ENCODE results near the gene TBC1D30. TPM values are rescaled to one million over a fixed set of nuclear protein-coding genes. Genes with fewer than 3 reads are reported as not detected.
A peak's percentile ranks its signal among the peaks of the same experiment; 100 is the strongest.

TBC1D30 gene
- total and polyA plus RNA-seq, 9 of the 15 experiments (the other 6 are each of a cell fraction or from before 2014, with no cell fraction given): 0.07 to 0.55 (median 0.20) TPM; not detected in 1

DNA sequence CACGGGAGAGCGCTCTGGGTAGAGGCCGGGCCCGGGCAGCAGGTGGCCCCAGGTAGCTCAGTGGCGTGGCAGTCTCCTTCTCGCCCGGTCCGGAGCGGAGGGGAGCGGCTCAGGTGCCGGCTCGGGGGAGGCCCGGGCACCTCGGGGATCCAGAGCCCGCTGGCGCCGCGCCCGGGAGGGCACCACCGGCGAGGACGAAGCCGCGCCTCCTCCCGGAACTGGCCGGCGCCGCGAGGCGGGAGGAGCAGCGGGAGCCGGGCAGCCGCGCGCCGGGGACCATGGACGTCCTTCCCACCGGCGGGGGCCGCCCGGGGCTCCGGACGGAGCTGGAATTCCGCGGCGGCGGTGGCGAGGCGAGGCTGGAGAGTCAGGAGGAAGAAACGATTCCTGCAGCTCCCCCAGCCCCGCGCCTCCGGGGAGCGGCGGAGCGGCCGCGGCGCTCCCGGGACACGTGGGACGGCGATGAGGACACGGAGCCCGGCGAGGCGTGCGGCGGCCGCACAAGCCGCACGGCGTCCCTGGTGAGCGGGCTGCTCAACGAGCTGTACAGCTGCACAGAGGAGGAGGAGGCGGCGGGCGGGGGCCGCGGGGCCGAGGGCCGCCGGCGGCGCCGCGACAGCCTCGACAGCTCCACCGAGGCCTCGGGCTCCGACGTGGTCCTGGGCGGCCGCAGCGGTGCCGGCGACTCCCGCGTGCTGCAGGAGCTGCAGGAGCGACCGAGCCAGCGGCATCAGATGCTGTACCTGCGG, 43.7 kb upstream of the TBC1D30 start (continued):
- TF ChIP-seq, protein P1, sequence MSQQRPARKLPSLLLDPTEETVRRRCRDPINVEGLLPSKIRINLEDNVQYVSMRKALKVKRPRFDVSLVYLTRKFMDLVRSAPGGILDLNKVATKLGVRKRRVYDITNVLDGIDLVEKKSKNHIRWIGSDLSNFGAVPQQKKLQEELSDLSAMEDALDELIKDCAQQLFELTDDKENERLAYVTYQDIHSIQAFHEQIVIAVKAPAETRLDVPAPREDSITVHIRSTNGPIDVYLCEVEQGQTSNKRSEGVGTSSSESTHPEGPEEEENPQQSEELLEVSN (IDR thresholded peaks at IDR 0.05; ENCODE audit: borderline replicate concordance in 1 of 2, extremely low read depth in 1 of 2, insufficient read depth in 1 of 2, insufficient read length in 1 of 2, low read depth in 1 of 2, low read length in 1 of 2, poor library complexity in 1 of 2, severe bottlenecking in 1 of 2): peak in 1 of 2 experiments; percentile 73
- TF ChIP-seq MCM3 (IDR thresholded peaks at IDR 0.05) (no peak), NR1H2 (CRISPR knock-in tag; IDR thresholded peaks at IDR 0.05) (no peak)
- TF ChIP-seq, protein P2, sequence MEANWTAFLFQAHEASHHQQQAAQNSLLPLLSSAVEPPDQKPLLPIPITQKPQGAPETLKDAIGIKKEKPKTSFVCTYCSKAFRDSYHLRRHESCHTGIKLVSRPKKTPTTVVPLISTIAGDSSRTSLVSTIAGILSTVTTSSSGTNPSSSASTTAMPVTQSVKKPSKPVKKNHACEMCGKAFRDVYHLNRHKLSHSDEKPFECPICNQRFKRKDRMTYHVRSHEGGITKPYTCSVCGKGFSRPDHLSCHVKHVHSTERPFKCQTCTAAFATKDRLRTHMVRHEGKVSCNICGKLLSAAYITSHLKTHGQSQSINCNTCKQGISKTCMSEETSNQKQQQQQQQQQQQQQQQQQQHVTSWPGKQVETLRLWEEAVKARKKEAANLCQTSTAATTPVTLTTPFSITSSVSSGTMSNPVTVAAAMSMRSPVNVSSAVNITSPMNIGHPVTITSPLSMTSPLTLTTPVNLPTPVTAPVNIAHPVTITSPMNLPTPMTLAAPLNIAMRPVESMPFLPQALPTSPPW (CRISPR knock-in tag; IDR thresholded peaks at IDR 0.05): 0 out of 2 replicates have a peak, but pooled peaks have one; percentile 16
- TF ChIP-seq, protein P3, sequence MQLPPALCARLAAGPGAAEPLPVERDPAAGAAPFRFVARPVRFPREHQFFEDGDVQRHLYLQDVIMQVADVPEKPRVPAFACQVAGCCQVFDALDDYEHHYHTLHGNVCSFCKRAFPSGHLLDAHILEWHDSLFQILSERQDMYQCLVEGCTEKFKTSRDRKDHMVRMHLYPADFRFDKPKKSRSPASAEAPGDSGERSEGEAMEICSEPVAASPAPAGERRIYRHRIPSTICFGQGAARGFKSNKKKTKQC (CRISPR knock-in tag; IDR thresholded peaks at IDR 0.05): no peak
